ENCODE measurements around the gene POLE. TPM values are rescaled to one million over a fixed set of nuclear protein-coding genes. Genes with fewer than 3 reads are reported as not detected.

POLE gene
- total RNA-seq, 4 donors from 2014 or later: 58.3 to 198 (median 84.3) TPM

DNA sequence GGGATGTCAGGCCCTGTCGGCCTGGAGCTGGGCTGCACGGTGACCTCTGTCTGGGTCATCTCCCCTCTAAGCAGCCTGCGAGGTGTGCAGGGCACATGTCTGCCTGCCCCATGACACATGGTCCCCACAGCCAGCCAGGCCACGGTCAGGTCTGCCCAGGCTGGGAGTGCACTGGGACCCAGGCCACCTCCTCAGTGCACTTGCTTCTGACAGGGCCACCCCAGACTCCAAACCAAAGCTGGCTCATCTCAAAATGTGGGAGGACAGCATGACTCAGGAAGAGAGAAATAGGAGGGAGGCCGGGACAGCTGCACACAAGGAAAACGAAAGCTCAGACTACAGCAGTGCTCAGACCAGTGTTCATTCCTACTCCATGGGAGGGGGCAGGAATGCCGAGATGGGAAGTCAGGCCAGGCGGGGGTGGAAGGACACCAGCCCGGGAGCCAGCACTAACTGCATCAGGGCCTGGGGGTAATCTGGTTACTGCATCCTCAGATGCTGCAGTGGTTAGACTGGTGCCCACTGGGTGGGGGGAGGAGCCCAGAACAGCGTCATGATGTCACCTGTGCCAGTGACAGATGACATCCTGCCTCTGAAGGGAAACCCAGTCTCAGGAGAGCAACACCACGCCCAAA, 64.6 kb downstream of the POLE start:
- DNase-seq: no peak
- Histone ChIP-seq H3K27ac (peak overlapping the region in 1 of 4 donors; percentile 18), H3K4me1 (peaks cover 0 to 19% (median 0%) of the 10 kb centered on the region in 4 donors), H3K4me3 (no peak overlapping the region), H3K9me3 (peaks cover 0 to under 1% (median 0%) of the 10 kb centered on the region in 4 donors), H3K27me3 (peaks cover 0 to 19% of the 10 kb centered on the region in 2 donors), H3K36me3 (peaks cover 0 to 22% (median 0%) of the 10 kb centered on the region in 3 donors)
- TF ChIP-seq, protein P1, sequence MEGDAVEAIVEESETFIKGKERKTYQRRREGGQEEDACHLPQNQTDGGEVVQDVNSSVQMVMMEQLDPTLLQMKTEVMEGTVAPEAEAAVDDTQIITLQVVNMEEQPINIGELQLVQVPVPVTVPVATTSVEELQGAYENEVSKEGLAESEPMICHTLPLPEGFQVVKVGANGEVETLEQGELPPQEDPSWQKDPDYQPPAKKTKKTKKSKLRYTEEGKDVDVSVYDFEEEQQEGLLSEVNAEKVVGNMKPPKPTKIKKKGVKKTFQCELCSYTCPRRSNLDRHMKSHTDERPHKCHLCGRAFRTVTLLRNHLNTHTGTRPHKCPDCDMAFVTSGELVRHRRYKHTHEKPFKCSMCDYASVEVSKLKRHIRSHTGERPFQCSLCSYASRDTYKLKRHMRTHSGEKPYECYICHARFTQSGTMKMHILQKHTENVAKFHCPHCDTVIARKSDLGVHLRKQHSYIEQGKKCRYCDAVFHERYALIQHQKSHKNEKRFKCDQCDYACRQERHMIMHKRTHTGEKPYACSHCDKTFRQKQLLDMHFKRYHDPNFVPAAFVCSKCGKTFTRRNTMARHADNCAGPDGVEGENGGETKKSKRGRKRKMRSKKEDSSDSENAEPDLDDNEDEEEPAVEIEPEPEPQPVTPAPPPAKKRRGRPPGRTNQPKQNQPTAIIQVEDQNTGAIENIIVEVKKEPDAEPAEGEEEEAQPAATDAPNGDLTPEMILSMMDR (IDR thresholded peaks at IDR 0.05): no peak
- TF ChIP-seq POLR2A (IDR thresholded peaks at IDR 0.05): no peak

- Histone ChIP-seq H3K27me3 (peaks cover 0 to 26% of the 10 kb centered on the region in 2 donors), H3K4me1 (peaks cover 0 to 19% (median 0%) of the 10 kb centered on the region in 4 donors), H3K36me3 (peaks cover 0 to 22% (median 0%) of the 10 kb centered on the region in 3 donors), H3K4me3 (no peak overlapping the region), H3K27ac (peak overlapping the region in 1 of 4 donors; percentile 18), H3K9me3 (peaks cover 0 to 8% (median 3%) of the 10 kb centered on the region in 4 donors)
- TF ChIP-seq, protein P1 (IDR thresholded peaks at IDR 0.05): no peak
- no peak for TF ChIP-seq POLR2A (IDR thresholded peaks at IDR 0.05)
- no peak for DNase-seq
Measured at GRCh38 chr12:132621657-132622435, 65.3 kb downstream of the POLE start.

DNA sequence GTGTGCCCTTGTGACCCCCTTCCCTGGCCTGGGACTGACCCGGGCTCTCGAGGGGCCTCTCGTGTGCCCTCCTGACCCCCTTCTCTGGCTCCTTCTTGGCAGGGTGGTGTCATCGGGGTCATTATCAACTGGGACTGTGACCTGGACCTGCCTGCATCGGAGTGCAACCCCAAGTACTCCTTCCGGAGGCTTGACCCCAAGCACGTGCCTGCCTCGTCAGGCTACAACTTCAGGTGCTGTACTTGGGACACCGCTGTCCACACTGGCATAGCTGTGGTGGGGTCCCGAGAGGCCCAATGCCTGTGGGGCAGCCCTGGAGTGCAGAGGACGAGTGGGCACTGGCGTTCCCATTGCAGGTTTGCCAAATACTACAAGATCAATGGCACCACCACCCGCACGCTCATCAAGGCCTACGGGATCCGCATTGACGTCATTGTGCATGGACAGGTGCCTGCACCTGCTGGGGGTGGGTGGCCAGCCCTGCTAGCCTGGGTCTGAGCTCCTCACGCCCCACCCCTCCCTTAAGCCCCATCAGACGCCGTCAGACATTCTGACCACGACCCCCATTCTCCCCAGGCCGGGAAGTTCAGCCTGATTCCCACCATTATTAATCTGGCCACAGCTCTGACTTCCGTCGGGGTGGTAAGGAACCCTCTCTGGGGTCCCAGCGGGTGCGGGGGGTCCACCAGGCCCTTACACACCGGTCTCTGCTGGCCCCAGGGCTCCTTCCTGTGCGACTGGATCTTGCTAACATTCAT, 66.1 kb downstream of the POLE start:
- Histone ChIP-seq H3K4me1 (peaks cover 0 to 19% (median 0%) of the 10 kb centered on the region in 4 donors), H3K27ac (no peak overlapping the region), H3K36me3 (peaks cover 0 to 20% (median 0%) of the 10 kb centered on the region in 3 donors), H3K27me3 (peaks cover 0 to 26% of the 10 kb centered on the region in 2 donors), H3K9me3 (peaks cover 0 to 13% (median 7%) of the 10 kb centered on the region in 4 donors), H3K4me3 (no peak overlapping the region)
- no peak for DNase-seq
- no peak for TF ChIP-seq POLR2A (IDR thresholded peaks at IDR 0.05)
- TF ChIP-seq, protein P1 (IDR thresholded peaks at IDR 0.05): no peak

DNA sequence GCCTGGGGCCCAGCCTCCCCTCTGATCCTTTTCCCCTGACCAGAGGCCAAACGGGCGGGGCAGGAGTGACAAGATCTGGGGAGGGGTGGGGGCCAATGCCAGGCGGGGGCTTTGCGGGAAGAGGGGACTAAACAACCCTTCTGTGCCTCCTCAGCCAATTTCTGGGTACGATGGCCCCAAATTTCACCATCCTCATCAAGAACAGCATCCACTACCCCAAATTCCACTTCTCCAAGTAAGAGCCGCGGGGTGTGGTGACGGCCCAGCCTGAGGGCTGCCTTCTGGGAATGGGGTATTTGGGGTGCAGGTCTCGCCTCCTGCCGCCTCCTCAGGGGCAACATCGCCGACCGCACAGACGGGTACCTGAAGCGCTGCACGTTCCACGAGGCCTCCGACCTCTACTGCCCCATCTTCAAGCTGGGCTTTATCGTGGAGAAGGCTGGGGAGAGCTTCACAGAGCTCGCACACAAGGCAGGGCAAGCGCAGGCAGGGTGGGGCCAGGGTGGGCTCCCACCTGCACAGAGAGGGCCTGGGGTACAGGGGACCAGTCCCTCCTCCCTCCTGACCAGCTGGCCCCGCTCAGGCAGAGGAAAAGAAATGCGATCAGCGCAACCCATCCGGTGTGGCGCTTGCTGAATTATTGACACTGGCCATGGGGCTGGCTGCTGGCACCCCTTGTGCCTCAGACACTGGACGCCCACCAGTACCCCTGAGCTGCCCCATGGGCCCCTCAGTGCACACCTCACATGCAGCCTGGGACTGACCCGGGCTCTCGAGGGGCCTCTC, 66.8 kb downstream of the POLE start:
- H3K36me3 ChIP-seq: peaks cover 0 to 12% (median 0%) of the 10 kb centered on the region in 3 donors
- H3K9me3 ChIP-seq: peaks cover 0 to 13% (median 7%) of the 10 kb centered on the region in 4 donors
- H3K27ac ChIP-seq: no peak overlapping the region
- no peak for DNase-seq
- H3K4me1 ChIP-seq: peaks cover 0 to 19% (median 0%) of the 10 kb centered on the region in 4 donors
- H3K4me3 ChIP-seq: no peak overlapping the region
- TF ChIP-seq POLR2A (IDR thresholded peaks at IDR 0.05): no peak
- TF ChIP-seq, protein P1 (IDR thresholded peaks at IDR 0.05): no peak
- peaks cover 0 to 26% of the 10 kb centered on the region in 2 donors for H3K27me3 ChIP-seq

Data from Peyer's patch (tissue), 4 donors.